ENCODE data around the gene IL13.

The IL13 gene

GRCh38 chr5:132669966-132670882 is 12.3 kb downstream of the IL13 start:
- no peak for DNase-seq (ENCODE audit: low read depth in 3 of 3)

- DNase-seq (ENCODE audit: low read depth in 3 of 3), result no peak
These were observed 13.0 kb downstream of the IL13 start for GRCh38 chr5:132671000-132671399.

GRCh38 chr5:132673488-132673887 is 15.5 kb downstream of the IL13 start:
- no peak for DNase-seq (ENCODE audit: low read depth in 3 of 3)

GRCh38 chr5:132673939-132674630 is 16.1 kb downstream of the IL13 start, which contains the start of gene IL4:
Gene IL4, plus strand, starts transcription at chr5:132673989. Its CDS starts 62 bp downstream, at chr5:132674051.
- no peak for DNase-seq (ENCODE audit: low read depth in 3 of 3)

- DNase-seq (ENCODE audit: low read depth in 3 of 3), result no peak
These were observed 16.9 kb downstream of the IL13 start for GRCh38 chr5:132674671-132675506.

GRCh38 chr5:132675936-132676689 is 18.1 kb downstream of the IL13 start:
- DNase-seq (ENCODE audit: low read depth in 3 of 3), result no peak

GRCh38 chr5:132677191-132677590 is 19.2 kb downstream of the IL13 start:
- DNase-seq (ENCODE audit: low read depth in 3 of 3), result no peak

GRCh38 chr5:132677682-132678400 is 19.9 kb downstream of the IL13 start:
- no peak for DNase-seq (ENCODE audit: low read depth in 3 of 3)

GRCh38 chr5:132678735-132679134 is 20.8 kb downstream of the IL13 start:
- DNase-seq (ENCODE audit: low read depth in 3 of 3), result no peak

GRCh38 chr5:132679166-132679565 is 21.2 kb downstream of the IL13 start:
- no peak for DNase-seq (ENCODE audit: low read depth in 3 of 3)

- no peak for DNase-seq (ENCODE audit: low read depth in 3 of 3)
These were observed 21.9 kb downstream of the IL13 start for GRCh38 chr5:132679717-132680380.

- DNase-seq (ENCODE audit: low read depth in 3 of 3), result no peak
These were observed 23.0 kb downstream of the IL13 start for GRCh38 chr5:132680780-132681475.

- DNase-seq (ENCODE audit: low read depth in 3 of 3), result no peak
These were observed 23.5 kb downstream of the IL13 start for GRCh38 chr5:132681476-132681831.

- no peak for DNase-seq (ENCODE audit: low read depth in 3 of 3)
These were observed 24.0 kb downstream of the IL13 start for GRCh38 chr5:132681983-132682382.

GRCh38 chr5:132684491-132684890 is 26.5 kb downstream of the IL13 start:
- DNase-seq (ENCODE audit: low read depth in 3 of 3), result no peak

GRCh38 chr5:132684922-132685720 is 27.1 kb downstream of the IL13 start:
- DNase-seq (ENCODE audit: low read depth in 3 of 3), result no peak

GRCh38 chr5:132686193-132686592 is 28.2 kb downstream of the IL13 start:
- no peak for DNase-seq (ENCODE audit: low read depth in 3 of 3)

GRCh38 chr5:132687995-132688394 is 30.0 kb downstream of the IL13 start:
- no peak for DNase-seq (ENCODE audit: low read depth in 3 of 3)

All from stimulated activated CD4-positive, alpha-beta T cell treated with anti-CD3 and anti-CD28 coated beads, TNF-alpha, amount 100 ng/mL, for 48 hours (primary cell).